Measurements from ENCODE around the gene PRPSAP1.

Gene PRPSAP1

DNA sequence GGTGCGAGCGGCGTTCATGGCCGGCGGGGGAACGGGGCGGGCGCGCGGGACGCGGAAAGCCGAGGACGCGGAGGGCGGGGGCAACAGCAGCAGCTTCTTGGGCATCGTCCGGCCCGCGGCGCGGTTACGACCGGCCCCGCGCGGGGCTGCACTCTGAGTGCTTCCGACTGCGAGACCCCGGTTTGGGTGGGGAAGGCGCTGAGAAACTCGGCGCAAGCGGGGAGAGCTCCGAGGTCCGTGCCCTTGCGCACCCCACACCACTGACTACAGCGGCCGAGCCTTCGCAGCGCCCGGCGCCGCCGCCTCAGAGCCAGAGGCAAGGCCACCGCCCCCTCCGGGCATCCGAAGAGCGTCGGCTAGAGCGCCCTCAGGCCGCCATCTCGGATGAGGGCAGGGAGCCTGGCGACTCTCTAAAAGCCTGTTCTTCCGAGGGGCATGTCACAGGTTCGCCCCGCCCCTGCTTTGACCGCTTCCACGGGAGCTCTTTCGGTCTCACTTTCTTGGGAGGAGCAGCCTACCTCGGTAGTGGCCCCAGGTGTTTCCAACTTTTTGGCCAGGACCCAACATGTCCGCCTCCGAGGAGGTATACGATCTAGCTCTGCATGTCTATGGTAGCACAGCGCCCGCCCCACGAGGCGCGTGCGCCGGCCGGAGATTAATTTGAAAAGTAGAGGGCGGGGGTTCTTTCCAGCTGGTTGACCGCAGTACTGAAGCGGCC, at the start of gene PRPSAP1:
Gene PRPSAP1, minus strand, starts transcription at position 318 of the 718 bp plus-strand sequence. Its CDS starts 213 bp downstream, at position 105.
- peaks cover 0 to 6% (median 0%) of the 10 kb centered on the region in 11 experiments; a peak in 1 of 22 replicates for H3K36me3 ChIP-seq
- no peak for TF ChIP-seq Cebpa-rat (IDR thresholded peaks at IDR 0.05)
- peaks cover 0 to 8% (median 0%) of the 10 kb centered on the region in 11 experiments; a peak in 5 of 22 replicates for H4K20me1 ChIP-seq
- H3K4me2 ChIP-seq, result peak within 1 kb of the TSS; percentile 92 to 99 (median 97)
- no peaks in the 10 kb centered on the region for H3K27me3 ChIP-seq
- H3K9ac ChIP-seq, result peak within 1 kb of the TSS; percentile 94 to 98 (median 97)
- peaks cover 20 to 29% (median 24%) of the 10 kb centered on the region in 10 experiments for H3K4me1 ChIP-seq
- H3K27ac ChIP-seq, result peak within 1 kb of the TSS; percentile 96 to 99 (median 98)
- H3K4me3 ChIP-seq, result peak within 1 kb of the TSS; percentile 77 to 96 (median 88)
- no peaks in the 10 kb centered on the region for H3K9me3 ChIP-seq (replicated peaks in 1 of 11)

- H3K9me3 ChIP-seq (replicated peaks in 1 of 11), result no peaks in the 10 kb centered on the region
- H3K27me3 ChIP-seq, result no peaks in the 10 kb centered on the region
- no peak overlapping the region for H3K4me2 ChIP-seq
- peaks cover 72 to 79% (median 75%) of the 10 kb centered on the region in 11 experiments for H3K36me3 ChIP-seq
- peaks cover 45 to 98% (median 63%) of the 10 kb centered on the region in 11 experiments for H4K20me1 ChIP-seq
- H3K4me3 ChIP-seq, result no peak overlapping the region
- no peak overlapping the region for H3K27ac ChIP-seq
- no peak for TF ChIP-seq Cebpa-rat (IDR thresholded peaks at IDR 0.05)
- no peak overlapping the region for H3K9ac ChIP-seq
- peaks cover 26 to 36% (median 29%) of the 10 kb centered on the region in 10 experiments for H3K4me1 ChIP-seq
Observed at GRCh38 chr17:76402711-76403110, 49.0 kb upstream of the PRPSAP1 start.

DNA sequence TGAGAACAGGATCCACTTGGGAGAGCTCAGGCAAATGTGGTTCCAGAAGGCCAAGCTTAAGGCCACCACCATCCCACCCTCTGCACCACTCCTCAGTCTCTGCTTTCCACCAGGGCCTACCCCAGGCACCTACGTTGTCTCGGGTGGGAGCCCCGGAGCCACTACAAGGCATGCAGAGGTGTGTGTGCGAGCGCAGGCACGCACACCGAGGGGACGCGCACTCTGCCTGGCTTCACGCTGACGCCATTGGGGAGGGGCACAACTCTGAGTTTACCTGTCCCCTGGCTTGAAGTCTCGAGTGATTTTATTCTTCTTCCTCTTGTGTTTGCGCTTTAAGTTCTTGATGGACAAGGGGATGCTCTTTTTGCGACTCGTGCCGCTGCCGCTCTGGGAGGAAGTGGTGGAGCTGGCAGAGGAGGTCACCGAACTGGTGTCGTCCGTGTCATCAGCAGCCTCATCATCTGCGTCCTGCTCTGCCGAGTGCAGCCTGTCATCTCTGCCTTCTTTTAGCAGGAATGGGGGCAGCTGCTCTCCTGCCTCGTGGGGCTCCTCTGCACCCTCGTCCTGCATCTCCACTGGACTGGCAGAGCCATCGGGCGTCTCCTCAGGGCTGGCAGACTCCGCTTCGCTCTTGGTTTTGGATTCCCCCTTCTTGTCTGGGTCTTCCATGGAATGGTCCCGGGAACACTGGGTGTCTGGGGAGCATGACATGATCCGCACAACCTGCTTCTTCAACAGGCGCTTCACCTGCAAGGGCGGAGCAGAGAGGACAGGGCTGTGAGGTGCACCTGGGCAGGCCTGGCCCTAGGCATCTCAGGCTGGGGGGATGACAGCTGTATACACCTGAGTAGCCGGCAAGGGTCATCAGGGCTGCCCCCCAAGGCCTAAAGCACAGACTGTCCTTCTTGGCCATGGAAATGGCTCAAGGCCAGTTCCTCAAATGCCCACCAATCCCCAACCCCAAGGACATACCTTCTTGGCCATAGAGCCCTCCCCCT, 45.8 kb upstream of the PRPSAP1 start:
- Histone ChIP-seq H3K4me2 (no peak overlapping the region), H3K9ac (no peak overlapping the region), H3K36me3 (peaks cover 95 to 100% (median 98%) of the 10 kb centered on the region in 11 experiments), H3K9me3 (replicated peaks in 1 of 11) (no peaks in the 10 kb centered on the region), H3K4me1 (peaks cover 0 to 12% (median 0%) of the 10 kb centered on the region in 10 experiments; a peak in 3 of 20 replicates), H3K4me3 (no peak overlapping the region), H4K20me1 (peaks cover 14 to 88% (median 37%) of the 10 kb centered on the region in 11 experiments; a peak in 18 of 22 replicates), H3K27me3 (no peaks in the 10 kb centered on the region), H3K27ac (no peak overlapping the region)
- TF ChIP-seq Cebpa-rat (IDR thresholded peaks at IDR 0.05), result no peak

- H3K27ac ChIP-seq, result no peak overlapping the region
- peaks cover 0 to 12% (median 0%) of the 10 kb centered on the region in 10 experiments; a peak in 3 of 20 replicates for H3K4me1 ChIP-seq
- H3K36me3 ChIP-seq, result peaks cover 95 to 100% (median 98%) of the 10 kb centered on the region in 11 experiments
- TF ChIP-seq Cebpa-rat (IDR thresholded peaks at IDR 0.05), result no peak
- no peak overlapping the region for H3K4me2 ChIP-seq
- peaks cover 8 to 80% (median 32%) of the 10 kb centered on the region in 11 experiments; a peak in 18 of 22 replicates for H4K20me1 ChIP-seq
- H3K9ac ChIP-seq, result no peak overlapping the region
- no peaks in the 10 kb centered on the region for H3K9me3 ChIP-seq (replicated peaks in 1 of 11)
- no peaks in the 10 kb centered on the region for H3K27me3 ChIP-seq
- H3K4me3 ChIP-seq, result no peak overlapping the region
Observed at GRCh38 chr17:76398523-76399174, 44.9 kb upstream of the PRPSAP1 start.

DNA sequence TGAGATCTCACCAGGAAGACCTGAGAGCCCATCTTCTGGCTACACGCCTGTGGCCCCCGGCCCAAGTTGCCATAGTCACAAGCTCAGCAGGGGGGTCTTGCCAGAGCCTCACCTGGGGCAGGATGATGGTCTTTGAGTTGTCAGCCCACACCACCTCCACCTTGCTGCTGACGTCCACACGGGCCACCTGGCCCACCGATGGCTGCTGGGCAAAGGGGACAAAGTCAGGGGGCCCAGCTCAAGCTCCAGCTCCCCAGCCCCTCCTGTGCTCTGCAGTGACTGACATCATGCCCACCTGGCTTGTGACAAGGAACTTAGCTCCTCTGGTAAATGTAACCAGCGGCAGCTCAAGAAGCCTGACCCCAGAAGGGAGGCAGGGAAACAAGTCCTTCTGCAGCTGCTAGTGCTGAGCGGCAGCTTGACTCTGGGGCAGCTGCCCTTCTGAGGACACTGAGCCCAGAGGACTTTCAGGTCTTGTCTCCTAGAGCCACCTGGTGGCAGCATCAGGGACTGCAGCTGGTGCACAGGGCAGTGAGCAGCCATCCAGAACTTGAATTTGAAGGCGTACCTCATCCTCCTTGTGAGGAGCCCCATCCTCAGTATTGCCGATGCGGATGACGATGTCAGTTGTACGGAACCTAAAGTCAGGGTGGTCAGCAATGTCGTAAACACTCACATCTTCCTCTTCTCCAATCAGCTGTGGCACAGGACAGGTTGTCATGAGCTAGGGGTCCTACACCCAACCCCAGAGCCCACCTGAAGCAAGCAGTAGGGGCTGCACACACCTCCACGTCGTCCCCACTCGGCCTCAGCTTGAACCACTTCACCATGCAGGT, 44.2 kb upstream of the PRPSAP1 start:
- H3K27me3 ChIP-seq, result no peaks in the 10 kb centered on the region
- no peak overlapping the region for H3K4me3 ChIP-seq
- peaks cover 0 to 12% (median 0%) of the 10 kb centered on the region in 10 experiments; a peak in 3 of 20 replicates for H3K4me1 ChIP-seq
- TF ChIP-seq Cebpa-rat (IDR thresholded peaks at IDR 0.05), result no peak
- H3K27ac ChIP-seq, result no peak overlapping the region
- no peak overlapping the region for H3K9ac ChIP-seq
- H3K9me3 ChIP-seq (replicated peaks in 1 of 11), result no peaks in the 10 kb centered on the region
- H3K36me3 ChIP-seq, result peaks cover 91 to 100% (median 97%) of the 10 kb centered on the region in 11 experiments
- H3K4me2 ChIP-seq, result no peak overlapping the region
- peaks cover 8 to 73% (median 29%) of the 10 kb centered on the region in 11 experiments; a peak in 18 of 22 replicates for H4K20me1 ChIP-seq

DNA sequence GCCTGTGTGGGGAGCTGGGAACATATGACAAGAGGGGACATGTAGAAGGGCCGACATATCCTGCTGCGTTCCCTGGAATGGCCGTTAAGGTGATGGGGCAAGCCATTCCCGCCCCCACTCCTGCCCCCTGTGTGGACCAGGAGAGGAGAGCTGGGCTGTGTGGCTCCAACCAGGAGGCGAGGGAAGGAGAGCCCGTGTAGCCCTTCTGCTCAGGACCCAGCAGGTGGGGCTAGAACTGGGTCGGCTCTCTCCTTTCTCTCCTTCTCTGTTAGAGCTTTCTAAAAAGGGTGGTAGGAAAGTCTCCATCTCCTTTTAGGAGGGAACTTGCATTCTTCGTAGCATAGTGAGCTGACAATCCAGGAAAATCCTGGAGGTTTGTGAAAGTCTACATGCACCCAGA, 43.5 kb upstream of the PRPSAP1 start:
- H3K27ac ChIP-seq, result no peak overlapping the region
- peak overlapping the region in 2 of 11 experiments; percentile 26 to 31; a peak in 1 of 22 replicates for H3K9ac ChIP-seq
- no peaks in the 10 kb centered on the region for H3K27me3 ChIP-seq
- no peak for TF ChIP-seq Cebpa-rat (IDR thresholded peaks at IDR 0.05)
- peaks cover 8 to 68% (median 25%) of the 10 kb centered on the region in 11 experiments; a peak in 17 of 22 replicates for H4K20me1 ChIP-seq
- peaks cover 84 to 100% (median 97%) of the 10 kb centered on the region in 11 experiments for H3K36me3 ChIP-seq
- no peak overlapping the region for H3K4me3 ChIP-seq
- no peaks in the 10 kb centered on the region for H3K9me3 ChIP-seq (replicated peaks in 1 of 11)
- H3K4me1 ChIP-seq, result peaks cover 0 to 12% (median 0%) of the 10 kb centered on the region in 10 experiments; a peak in 3 of 20 replicates
- H3K4me2 ChIP-seq, result no peak overlapping the region

DNA sequence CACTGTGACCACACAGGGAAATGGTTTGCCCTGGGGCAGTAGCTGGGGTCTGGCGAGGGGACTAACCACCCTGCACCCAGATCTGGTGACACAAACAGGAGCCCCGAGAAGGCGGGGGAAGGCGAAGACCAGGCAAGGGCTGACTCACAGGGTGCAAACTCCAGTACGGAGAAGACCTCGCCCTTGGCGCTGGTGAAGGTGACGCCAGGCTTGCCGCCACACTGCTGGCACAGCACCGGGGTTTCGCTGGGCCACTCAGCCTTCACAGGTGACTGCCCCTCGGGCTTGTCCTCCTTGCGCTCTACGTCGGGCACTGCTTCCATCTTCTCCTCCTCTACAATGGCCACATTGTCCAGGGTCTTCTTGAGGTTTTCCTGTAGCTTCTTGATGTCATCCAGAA, 42.3 kb upstream of the PRPSAP1 start:
- Histone ChIP-seq H3K4me3 (no peak overlapping the region), H3K4me2 (no peak overlapping the region), H3K4me1 (peaks cover 0 to 12% (median 0%) of the 10 kb centered on the region in 10 experiments; a peak in 3 of 20 replicates), H3K9me3 (replicated peaks in 1 of 11) (no peaks in the 10 kb centered on the region), H3K36me3 (peaks cover 80 to 99% (median 97%) of the 10 kb centered on the region in 11 experiments), H3K27me3 (no peaks in the 10 kb centered on the region), H3K27ac (no peak overlapping the region), H3K9ac (no peak overlapping the region), H4K20me1 (peaks cover 8 to 63% (median 25%) of the 10 kb centered on the region in 11 experiments; a peak in 17 of 22 replicates)
- TF ChIP-seq Cebpa-rat (IDR thresholded peaks at IDR 0.05), result no peak
